Measurements from ENCODE around the gene BMP7.

The BMP7 gene

DNA sequence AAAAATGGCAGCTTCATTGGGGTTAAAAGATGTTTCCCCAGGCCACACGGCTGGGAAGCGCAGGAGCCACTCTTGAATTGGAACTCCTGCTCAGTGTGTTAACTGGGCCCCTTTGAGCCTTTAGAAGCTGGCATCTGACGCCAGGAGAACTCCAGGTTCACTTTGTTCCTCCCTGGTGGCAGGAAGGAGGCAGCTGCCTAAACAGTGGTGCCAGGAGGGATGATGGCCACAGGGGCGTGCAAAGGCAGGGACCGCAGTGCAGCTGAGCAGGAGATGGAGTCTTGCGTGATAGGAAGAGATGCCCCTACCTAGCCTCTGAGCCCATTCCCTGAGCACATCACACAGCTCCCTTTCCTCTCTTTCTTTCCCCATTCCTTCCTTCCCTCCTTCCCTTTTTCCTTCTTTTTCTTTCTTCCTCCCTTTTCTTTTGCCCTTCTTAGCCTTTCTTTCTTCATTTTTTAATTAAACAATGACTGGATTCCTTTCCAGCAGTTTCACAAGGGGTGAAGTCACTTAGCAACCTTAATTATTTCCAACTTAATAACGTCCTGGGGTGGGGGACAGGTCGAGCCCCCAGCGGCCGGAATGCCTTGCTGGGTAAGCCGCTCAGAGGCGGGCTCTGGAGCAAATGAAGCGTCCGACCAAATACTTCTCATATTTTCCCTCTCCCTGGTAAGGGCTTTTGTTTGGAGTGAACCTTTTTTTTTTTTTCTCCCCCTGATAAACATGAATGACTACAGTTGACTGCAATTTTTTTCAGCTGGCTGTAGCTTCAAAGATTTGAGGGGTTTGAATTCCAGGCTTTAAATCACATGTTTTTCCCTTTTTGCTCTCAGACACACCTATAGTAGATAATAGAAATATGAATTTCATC, 20.8 kb upstream of the BMP7 start:
- TF ChIP-seq, protein P1, sequence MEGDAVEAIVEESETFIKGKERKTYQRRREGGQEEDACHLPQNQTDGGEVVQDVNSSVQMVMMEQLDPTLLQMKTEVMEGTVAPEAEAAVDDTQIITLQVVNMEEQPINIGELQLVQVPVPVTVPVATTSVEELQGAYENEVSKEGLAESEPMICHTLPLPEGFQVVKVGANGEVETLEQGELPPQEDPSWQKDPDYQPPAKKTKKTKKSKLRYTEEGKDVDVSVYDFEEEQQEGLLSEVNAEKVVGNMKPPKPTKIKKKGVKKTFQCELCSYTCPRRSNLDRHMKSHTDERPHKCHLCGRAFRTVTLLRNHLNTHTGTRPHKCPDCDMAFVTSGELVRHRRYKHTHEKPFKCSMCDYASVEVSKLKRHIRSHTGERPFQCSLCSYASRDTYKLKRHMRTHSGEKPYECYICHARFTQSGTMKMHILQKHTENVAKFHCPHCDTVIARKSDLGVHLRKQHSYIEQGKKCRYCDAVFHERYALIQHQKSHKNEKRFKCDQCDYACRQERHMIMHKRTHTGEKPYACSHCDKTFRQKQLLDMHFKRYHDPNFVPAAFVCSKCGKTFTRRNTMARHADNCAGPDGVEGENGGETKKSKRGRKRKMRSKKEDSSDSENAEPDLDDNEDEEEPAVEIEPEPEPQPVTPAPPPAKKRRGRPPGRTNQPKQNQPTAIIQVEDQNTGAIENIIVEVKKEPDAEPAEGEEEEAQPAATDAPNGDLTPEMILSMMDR (IDR thresholded peaks at IDR 0.05): no peak

DNA sequence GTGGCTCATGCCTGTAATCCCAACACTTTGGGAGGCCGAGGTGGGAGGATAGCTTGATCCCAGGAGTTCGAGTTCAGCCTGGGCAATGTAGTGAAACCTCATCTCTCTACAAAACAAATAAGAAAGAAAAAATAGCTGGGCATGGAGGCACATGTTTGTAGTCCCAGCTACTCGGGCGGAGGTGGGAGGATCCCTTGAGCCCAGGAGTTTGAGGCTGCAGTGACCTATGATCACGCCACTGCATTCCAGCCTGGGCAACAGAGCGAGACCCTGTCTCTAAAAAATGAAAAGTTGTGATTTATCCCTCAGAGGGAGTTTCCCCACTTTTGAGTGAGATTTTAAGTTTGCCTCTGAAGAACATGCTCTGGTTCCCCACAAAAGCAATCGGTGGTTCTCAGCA, 17.4 kb upstream of the BMP7 start:
- TF ChIP-seq, protein P1 (IDR thresholded peaks at IDR 0.05): no peak

DNA sequence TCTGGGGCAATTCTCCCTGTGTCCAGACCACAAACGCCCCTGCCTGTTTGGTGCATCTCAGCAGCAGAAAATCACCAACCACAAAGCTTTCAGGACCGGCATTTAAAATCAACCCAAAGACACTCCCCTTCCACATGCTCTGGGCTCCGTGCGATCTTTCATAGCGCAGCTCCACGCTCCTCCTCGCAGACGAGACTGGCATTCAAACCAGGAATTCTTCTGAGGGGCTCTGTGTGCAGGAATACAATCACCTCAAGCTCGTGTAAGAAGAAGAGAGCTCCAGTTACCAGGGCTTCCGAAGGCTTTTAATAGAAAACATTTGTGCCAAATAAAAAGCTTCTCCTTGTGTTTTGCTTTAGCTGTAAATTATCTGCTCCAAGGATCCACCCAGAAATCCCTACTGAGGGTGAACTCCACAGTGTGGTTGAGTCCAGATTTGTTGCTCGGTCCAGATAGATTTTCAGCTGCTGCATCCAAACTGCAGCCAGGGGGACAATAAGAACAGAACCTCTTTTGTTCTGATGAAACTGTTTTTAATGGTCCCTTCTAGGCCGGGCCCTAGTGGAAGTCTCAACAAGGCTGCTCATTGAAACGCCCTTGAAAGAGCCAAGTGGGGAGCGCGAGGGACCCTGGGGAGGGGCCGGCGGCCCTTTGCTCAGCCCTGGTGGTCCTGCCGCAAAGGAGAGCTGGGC, 16.4 kb upstream of the BMP7 start:
- TF ChIP-seq, protein P1 (IDR thresholded peaks at IDR 0.05): no peak

DNA sequence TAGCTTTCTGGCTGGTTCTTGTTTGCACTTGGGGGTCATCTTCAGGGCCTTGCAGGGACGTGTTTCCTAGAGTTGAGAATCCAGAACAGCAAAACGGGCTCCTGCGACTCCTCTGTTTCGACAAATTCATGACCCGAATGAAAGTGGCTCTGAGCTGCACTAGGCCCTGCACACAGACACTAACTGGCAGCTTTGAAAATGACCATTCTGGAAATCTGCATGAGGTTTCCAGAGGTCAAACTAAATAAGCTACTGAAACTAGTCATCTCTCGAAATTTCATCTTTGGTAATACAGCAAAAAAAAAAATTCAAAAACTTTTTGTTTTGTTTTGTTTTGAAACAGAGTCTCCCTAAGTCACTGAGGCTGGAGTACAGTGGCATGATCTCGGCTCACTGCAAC, 15.5 kb upstream of the BMP7 start:
- TF ChIP-seq, protein P1 (IDR thresholded peaks at IDR 0.05): no peak

DNA sequence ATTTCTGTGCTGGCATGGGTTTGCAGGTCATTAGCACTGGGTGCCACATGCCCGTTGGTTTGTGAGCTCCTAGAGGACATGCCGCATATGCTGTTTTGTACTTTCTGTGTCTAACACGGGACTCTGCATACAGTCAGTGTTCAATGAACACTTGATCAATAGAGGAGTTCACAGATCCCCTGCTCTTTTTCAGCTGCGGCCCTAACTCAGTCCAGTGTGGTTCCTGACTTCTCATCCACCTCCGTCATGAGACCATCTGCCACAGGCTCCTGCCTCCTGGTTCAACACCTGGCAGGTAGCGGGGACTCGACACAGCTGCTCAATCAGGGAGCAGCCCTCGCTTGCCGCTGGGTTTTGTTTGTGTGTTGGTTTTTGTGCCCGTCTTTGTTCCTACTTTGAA, 13.8 kb upstream of the BMP7 start:
- TF ChIP-seq, protein P1 (IDR thresholded peaks at IDR 0.05): no peak

DNA sequence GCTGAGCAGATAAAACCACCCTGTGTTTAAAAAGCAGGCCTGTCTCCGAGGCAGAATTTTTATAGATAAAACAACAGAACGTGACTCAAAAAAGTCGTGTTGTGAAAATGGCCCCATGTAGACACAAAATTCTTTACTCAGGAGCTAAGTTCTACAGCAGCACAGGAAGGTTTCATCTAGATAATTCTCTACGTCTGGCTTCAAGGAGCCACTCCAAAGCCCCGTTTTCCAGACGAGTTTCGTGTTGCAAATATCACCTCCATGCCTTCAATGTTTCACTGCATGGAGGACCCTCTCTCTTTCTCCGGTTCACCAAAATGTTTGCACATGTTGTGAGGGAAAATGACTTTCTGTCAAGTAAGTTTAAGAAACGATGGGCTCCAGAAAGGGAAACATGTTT, 12.0 kb upstream of the BMP7 start:
- TF ChIP-seq, protein P1 (IDR thresholded peaks at IDR 0.05): no peak

DNA sequence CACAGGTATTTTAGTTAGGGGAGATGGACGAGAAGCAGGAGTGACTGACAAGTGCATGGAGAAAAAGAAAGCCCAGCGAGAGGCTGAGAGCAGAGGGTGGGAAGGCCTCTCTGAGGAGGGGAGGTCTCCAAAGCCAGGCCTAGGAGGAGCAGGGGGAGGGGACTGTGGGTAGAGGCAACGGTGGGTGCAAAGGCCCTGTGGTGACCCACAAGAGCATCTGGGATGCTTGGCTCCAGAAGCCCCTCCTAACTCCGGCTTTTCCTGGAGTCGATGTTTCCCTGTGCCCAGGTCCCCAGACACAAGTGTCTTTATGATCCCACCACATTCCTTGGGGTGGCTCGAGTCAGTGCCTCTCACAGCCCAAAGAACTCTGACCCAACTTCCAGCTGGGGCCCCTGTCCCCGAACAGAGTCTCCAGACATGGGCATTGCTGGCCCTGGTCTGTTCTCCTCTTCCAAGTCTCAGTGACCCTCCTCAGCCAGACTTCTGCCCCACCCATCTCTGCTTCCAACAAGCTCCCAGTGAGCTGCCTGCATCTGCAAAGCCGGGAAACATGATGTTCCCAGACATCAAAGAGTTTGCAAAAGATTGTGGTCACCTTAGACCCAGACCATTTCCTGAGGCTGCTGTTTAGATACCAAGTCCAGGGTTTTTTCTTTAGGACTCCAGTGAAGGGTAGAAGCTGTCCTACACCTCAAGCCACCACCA, 11.1 kb upstream of the BMP7 start:
- TF ChIP-seq, protein P1 (IDR thresholded peaks at IDR 0.05): no peak

Measured in LNCAP (cell line).